Measurements from ENCODE around the gene SLC9A5.

DNA sequence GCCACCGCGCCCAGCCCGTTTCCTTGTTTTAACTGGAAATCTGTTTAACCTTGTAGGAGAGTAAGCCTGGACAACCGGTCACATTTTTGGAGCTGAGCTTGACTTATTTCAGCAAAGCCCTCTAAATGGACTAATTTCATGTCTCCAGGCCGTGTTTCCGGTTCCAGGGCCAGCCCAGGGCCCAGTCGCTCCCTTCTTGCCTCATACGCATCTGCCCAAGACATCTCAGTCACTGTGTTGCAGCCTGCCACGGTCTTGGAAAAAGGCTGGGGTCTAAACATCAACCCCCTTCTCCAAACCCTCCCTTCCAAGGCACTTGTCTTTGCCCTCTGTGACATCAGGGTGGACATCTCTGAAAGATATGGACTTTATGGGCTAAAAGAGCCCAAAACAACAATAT lies 49.5 kb downstream of the SLC9A5 start:
- TF ChIP-seq, protein P1, sequence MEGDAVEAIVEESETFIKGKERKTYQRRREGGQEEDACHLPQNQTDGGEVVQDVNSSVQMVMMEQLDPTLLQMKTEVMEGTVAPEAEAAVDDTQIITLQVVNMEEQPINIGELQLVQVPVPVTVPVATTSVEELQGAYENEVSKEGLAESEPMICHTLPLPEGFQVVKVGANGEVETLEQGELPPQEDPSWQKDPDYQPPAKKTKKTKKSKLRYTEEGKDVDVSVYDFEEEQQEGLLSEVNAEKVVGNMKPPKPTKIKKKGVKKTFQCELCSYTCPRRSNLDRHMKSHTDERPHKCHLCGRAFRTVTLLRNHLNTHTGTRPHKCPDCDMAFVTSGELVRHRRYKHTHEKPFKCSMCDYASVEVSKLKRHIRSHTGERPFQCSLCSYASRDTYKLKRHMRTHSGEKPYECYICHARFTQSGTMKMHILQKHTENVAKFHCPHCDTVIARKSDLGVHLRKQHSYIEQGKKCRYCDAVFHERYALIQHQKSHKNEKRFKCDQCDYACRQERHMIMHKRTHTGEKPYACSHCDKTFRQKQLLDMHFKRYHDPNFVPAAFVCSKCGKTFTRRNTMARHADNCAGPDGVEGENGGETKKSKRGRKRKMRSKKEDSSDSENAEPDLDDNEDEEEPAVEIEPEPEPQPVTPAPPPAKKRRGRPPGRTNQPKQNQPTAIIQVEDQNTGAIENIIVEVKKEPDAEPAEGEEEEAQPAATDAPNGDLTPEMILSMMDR (optimal IDR thresholded peaks at IDR 0.05 in 1 of 3, IDR thresholded peaks at IDR 0.05 in 1 of 3, conservative IDR thresholded peaks at IDR 0.05 in 1 of 3; ENCODE audit: extremely low read depth in 1 of 3, insufficient read depth in 2 of 3, low read length in 3 of 3): no peak
- no peak for TF ChIP-seq EZH2 (IDR thresholded peaks at IDR 0.05; ENCODE audit: low read length)
